Upper lobe of left lung (tissue), 4 donors: ENCODE results near the gene RNF114.

Experiments
- CTCF ChIP-seq, 6 experiments: fragments of 450-650 bp in 4 of 6; fragments of 200-600 bp in 2 of 6; sonication (generic) in 2 of 6; IDR thresholded peaks; one replicate each; pipeline ENCODE4 v1.5.1; 2016 to 2019; ENCODE audit warnings: antibody characterized with exemption in 6 of 6
- POLR2AphosphoS5 ChIP-seq, 2 donors: sonication (generic); formaldehyde crosslinking; IDR thresholded peaks; one replicate each; pipeline ENCODE4 v1.5.1; 2017; ENCODE audit warnings: antibody characterized with exemption in 2 of 2

GRCh38 chr20:49919009-49919408 is 17.2 kb upstream of the RNF114 start:
- TF ChIP-seq CTCF (IDR thresholded peaks at IDR 0.05) (no peak), POLR2AphosphoS5 (IDR thresholded peaks at IDR 0.05) (no peak)
